ENCODE results near the gene GJB2.

DNA sequence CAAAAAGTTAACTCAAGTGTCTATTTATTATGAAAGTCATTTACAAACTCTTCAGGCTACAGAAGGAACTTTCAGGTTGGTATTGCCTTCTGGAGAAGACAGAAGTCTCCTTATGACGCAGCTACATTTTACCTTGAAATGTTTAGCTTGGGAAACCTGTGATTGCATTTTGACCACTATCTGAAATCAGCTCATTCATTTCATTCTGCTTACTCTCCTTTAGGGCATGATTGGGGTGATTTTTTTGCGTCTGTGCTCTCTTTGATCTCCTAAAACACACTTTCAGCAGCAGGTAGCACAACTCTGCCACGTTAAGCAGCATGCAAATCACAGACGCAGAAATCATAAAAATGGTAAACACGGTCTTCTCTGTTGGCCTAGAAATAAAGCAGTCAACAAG is 29.8 kb upstream of the GJB2 start:
- TF ChIP-seq ZFP3 (CRISPR knock-in tag; IDR thresholded peaks at IDR 0.05) = no peak
- no peak for TF ChIP-seq ZFP30 (CRISPR knock-in tag; IDR thresholded peaks at IDR 0.05)
- TF ChIP-seq ISL1 (CRISPR knock-in tag; IDR thresholded peaks at IDR 0.05) = no peak
- TF ChIP-seq, protein P1, sequence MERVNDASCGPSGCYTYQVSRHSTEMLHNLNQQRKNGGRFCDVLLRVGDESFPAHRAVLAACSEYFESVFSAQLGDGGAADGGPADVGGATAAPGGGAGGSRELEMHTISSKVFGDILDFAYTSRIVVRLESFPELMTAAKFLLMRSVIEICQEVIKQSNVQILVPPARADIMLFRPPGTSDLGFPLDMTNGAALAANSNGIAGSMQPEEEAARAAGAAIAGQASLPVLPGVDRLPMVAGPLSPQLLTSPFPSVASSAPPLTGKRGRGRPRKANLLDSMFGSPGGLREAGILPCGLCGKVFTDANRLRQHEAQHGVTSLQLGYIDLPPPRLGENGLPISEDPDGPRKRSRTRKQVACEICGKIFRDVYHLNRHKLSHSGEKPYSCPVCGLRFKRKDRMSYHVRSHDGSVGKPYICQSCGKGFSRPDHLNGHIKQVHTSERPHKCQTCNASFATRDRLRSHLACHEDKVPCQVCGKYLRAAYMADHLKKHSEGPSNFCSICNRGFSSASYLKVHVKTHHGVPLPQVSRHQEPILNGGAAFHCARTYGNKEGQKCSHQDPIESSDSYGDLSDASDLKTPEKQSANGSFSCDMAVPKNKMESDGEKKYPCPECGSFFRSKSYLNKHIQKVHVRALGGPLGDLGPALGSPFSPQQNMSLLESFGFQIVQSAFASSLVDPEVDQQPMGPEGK (CRISPR knock-in tag; IDR thresholded peaks at IDR 0.05; ENCODE audit: borderline replicate concordance) = no peak
- TF ChIP-seq, protein P2, sequence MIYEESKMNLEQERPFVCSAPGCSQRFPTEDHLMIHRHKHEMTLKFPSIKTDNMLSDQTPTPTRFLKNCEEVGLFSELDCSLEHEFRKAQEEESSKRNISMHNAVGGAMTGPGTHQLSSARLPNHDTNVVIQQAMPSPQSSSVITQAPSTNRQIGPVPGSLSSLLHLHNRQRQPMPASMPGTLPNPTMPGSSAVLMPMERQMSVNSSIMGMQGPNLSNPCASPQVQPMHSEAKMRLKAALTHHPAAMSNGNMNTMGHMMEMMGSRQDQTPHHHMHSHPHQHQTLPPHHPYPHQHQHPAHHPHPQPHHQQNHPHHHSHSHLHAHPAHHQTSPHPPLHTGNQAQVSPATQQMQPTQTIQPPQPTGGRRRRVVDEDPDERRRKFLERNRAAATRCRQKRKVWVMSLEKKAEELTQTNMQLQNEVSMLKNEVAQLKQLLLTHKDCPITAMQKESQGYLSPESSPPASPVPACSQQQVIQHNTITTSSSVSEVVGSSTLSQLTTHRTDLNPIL (CRISPR knock-in tag; IDR thresholded peaks at IDR 0.05; ENCODE audit: low read depth) = no peak
- TF ChIP-seq RARB (CRISPR knock-in tag; IDR thresholded peaks at IDR 0.05) = no peak
- no peak for TF ChIP-seq TCF4 (CRISPR knock-in tag; IDR thresholded peaks at IDR 0.05; ENCODE audit: borderline replicate concordance)
- TF ChIP-seq BACH2 (CRISPR knock-in tag; IDR thresholded peaks at IDR 0.05; ENCODE audit: borderline replicate concordance) = no peak
- no peak for TF ChIP-seq SNAI2 (CRISPR knock-in tag; IDR thresholded peaks at IDR 0.05)
- TF ChIP-seq ZNF8 (CRISPR knock-in tag; IDR thresholded peaks at IDR 0.05) = no peak
- no peak for TF ChIP-seq CSRNP3 (CRISPR knock-in tag; IDR thresholded peaks at IDR 0.05)
